ENCODE data around the gene FBXO45.
"Not testable (repeated sequence)": the region's sequence is repeated elsewhere in the genome, so short reads cannot be mapped to it uniquely, and the experiment has no call there.

FBXO45 gene

GRCh38 chr3:196585044-196585757 is 16.7 kb downstream of the FBXO45 start:
- no peak for DNase-seq (ENCODE audit: insufficient read length, low spot score)
- no peak for TF ChIP-seq CTCF (IDR thresholded peaks at IDR 0.05; ENCODE audit: insufficient read depth, missing control alignments)

GRCh38 chr3:196590279-196590678 is 21.8 kb downstream of the FBXO45 start:
- no peak for TF ChIP-seq CTCF (IDR thresholded peaks at IDR 0.05; ENCODE audit: insufficient read depth, missing control alignments)
- DNase-seq (ENCODE audit: insufficient read length, low spot score) (no peak), FAIRE-seq (no peak)

More at GRCh38 chr3:196585044-196585757, 16.7 kb downstream of the FBXO45 start:
- no peak for FAIRE-seq

- TF ChIP-seq CTCF (IDR thresholded peaks at IDR 0.05; ENCODE audit: insufficient read depth, missing control alignments) = no peak
- DNase-seq (ENCODE audit: insufficient read length, low spot score) (no peak), FAIRE-seq (no peak)
These were observed 27.9 kb downstream of the FBXO45 start for GRCh38 chr3:196596355-196596754.

GRCh38 chr3:196597971-196598733 is 29.7 kb downstream of the FBXO45 start:
- not testable (repeated sequence) for FAIRE-seq; DNase-seq (ENCODE audit: insufficient read length, low spot score)

GRCh38 chr3:196599734-196600128 is 31.3 kb downstream of the FBXO45 start:
- TF ChIP-seq CTCF (IDR thresholded peaks at IDR 0.05; ENCODE audit: insufficient read depth, missing control alignments) = no peak
- DNase-seq (ENCODE audit: insufficient read length, low spot score) (no peak), FAIRE-seq (no peak)

- TF ChIP-seq CTCF (IDR thresholded peaks at IDR 0.05; ENCODE audit: insufficient read depth, missing control alignments) = no peak
- FAIRE-seq (no peak), DNase-seq (ENCODE audit: insufficient read length, low spot score) (no peak)
These were observed 31.9 kb downstream of the FBXO45 start for GRCh38 chr3:196600359-196600758.

DNA sequence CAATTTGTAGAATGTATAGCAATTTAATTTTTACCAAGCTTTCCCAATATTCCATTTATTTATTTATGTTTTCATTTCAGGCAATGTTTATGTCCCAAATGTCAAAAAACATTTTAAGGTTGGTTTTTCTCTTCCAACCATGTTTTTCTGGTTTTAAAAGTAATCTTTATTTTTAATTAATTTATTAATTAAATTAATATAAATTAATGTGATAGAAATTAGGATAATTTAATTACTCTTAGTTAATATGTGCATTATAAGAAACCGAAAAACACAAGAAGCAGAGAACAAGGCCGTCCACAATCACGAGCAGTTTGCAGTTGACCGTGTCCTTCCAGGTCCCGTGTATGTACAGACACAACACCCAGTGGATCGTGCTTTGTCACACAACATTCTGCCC is 34.2 kb downstream of the FBXO45 start:
- no peak for TF ChIP-seq CTCF (IDR thresholded peaks at IDR 0.05; ENCODE audit: insufficient read depth, missing control alignments)
- FAIRE-seq = no peak

More for the DNA sequence above, 34.2 kb downstream of the FBXO45 start:
- no peak for DNase-seq (ENCODE audit: insufficient read length, low spot score)

Data from D721Med (cell line).